Bronchial epithelial cell (primary cell): ENCODE results near the gene IYD. TPM values are rescaled to one million over a fixed set of nuclear protein-coding genes. Genes with fewer than 3 reads are reported as not detected.

Experiments used
- DNase-seq: peaks from one replicate; pipeline ENCODE4 v3.0.0-alpha.2; 2010; ENCODE audit warnings: low read depth
- FAIRE-seq: peaks from 2 replicates; lab custom pipeline; 2011; peaks lifted over from hg19 to GRCh38; lab: Jason Lieb, UNC
- H3K27me3 ChIP-seq: 2 replicates; pipeline ENCODE4 v1.5.1; 2011; ENCODE audit warnings: low read length; ENCODE audit not compliant: control insufficient read depth, insufficient read depth
- H3K36me3 ChIP-seq: 2 replicates; pipeline ENCODE4 v1.5.1; 2011; ENCODE audit warnings: low read length; ENCODE audit not compliant: control insufficient read depth, insufficient read depth
- H3K4me3 ChIP-seq: 2 replicates; pipeline ENCODE4 v1.5.1; 2011; ENCODE audit warnings: mild to moderate bottlenecking, low read depth, low read length, control low read depth
- CTCF ChIP-seq: IDR thresholded peaks from 2 replicates; pipeline ENCODE4 v1.5.1; 2011; ENCODE audit warnings: mild to moderate bottlenecking, moderate library complexity, low read length, control low read depth, inconsistent platforms; ENCODE audit not compliant: insufficient read depth, severe bottlenecking
- total RNA-seq: library from RNA; depleted of rRNA; stranded (reverse); fragments of >200 nt; gene quantifications from 2 replicates; pipeline ENCODE4 v1.2.1, GENCODE V29; 2014

Gene IYD
- total RNA-seq, 1 donor from 2014 or later = not detected

GRCh38 chr6:150426198-150426597, 57.4 kb downstream of the IYD start:
- Histone ChIP-seq H3K4me3 (no peak overlapping the region), H3K27me3 (no peaks in the 10 kb centered on the region), H3K36me3 (no peaks in the 10 kb centered on the region)
- TF ChIP-seq CTCF = no peak
- FAIRE-seq (peak; percentile 91), DNase-seq (no peak)

GRCh38 chr6:150427037-150427602, 58.3 kb downstream of the IYD start:
- FAIRE-seq = no peak
- no peak for DNase-seq
- no peaks in the 10 kb centered on the region for H3K36me3 ChIP-seq
- H3K4me3 ChIP-seq = no peak overlapping the region
- no peaks in the 10 kb centered on the region for H3K27me3 ChIP-seq
- no peak for TF ChIP-seq CTCF

- Histone ChIP-seq H3K4me3 (no peak overlapping the region), H3K36me3 (no peaks in the 10 kb centered on the region), H3K27me3 (no peaks in the 10 kb centered on the region)
- TF ChIP-seq CTCF = no peak
- FAIRE-seq = no peak
- no peak for DNase-seq
These were observed 59.0 kb downstream of the IYD start for GRCh38 chr6:150427843-150428242.

GRCh38 chr6:150430815-150431214, 62.0 kb downstream of the IYD start:
- DNase-seq (no peak), FAIRE-seq (no peak)
- H3K4me3 ChIP-seq = no peak overlapping the region
- no peaks in the 10 kb centered on the region for H3K27me3 ChIP-seq
- no peaks in the 10 kb centered on the region for H3K36me3 ChIP-seq
- no peak for TF ChIP-seq CTCF

- Histone ChIP-seq H3K4me3 (no peak overlapping the region), H3K36me3 (no peaks in the 10 kb centered on the region), H3K27me3 (no peaks in the 10 kb centered on the region)
- no peak for DNase-seq
- no peak for TF ChIP-seq CTCF
- no peak for FAIRE-seq
These were observed 66.5 kb downstream of the IYD start for GRCh38 chr6:150435360-150435759.

GRCh38 chr6:150435832-150436231, 67.0 kb downstream of the IYD start:
- no peak for TF ChIP-seq CTCF
- DNase-seq = no peak
- no peak overlapping the region for H3K4me3 ChIP-seq

More at GRCh38 chr6:150435832-150436231, 67.0 kb downstream of the IYD start:
- H3K36me3 ChIP-seq = no peaks in the 10 kb centered on the region
- H3K27me3 ChIP-seq = no peaks in the 10 kb centered on the region
- no peak for FAIRE-seq
